Measurements from ENCODE around the gene TMEM129.

Gene TMEM129

GRCh38 chr4:1745165-1745564 lies 24.0 kb upstream of the TMEM129 start:
- no peak for DNase-seq (ENCODE audit: low read depth, low spot score)

DNA sequence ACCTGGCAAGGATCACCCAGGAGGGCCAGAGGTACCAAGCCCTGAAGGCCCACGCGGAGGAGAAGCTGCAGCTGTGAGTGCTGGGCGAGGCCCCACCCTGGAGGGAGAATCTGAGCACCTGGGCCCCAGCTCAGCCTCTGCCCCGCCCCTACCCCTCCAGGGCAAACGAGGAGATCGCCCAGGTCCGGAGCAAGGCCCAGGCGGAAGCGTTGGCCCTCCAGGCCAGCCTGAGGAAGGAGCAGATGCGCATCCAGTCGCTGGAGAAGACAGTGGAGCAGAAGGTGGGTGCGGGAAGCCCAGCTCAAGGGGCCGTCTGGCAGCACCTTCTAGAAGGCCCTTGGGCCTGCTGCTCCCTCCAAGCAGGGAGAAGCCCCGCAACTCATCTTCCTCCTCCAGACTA lies 23.4 kb upstream of the TMEM129 start:
- DNase-seq (ENCODE audit: low read depth, low spot score): no peak

- no peak for DNase-seq (ENCODE audit: low read depth, low spot score)
These were observed 22.9 kb upstream of the TMEM129 start for GRCh38 chr4:1743975-1744374.

- DNase-seq (ENCODE audit: low read depth, low spot score): no peak
These were observed 22.4 kb upstream of the TMEM129 start for GRCh38 chr4:1743551-1743950.

- DNase-seq (ENCODE audit: low read depth, low spot score): no peak
These were observed 20.1 kb upstream of the TMEM129 start for GRCh38 chr4:1741208-1741607.

GRCh38 chr4:1740021-1740545 lies 19.0 kb upstream of the TMEM129 start:
- DNase-seq (ENCODE audit: low read depth, low spot score): no peak

- DNase-seq (ENCODE audit: low read depth, low spot score): no peak
These were observed 18.2 kb upstream of the TMEM129 start for GRCh38 chr4:1739358-1739757.

DNA sequence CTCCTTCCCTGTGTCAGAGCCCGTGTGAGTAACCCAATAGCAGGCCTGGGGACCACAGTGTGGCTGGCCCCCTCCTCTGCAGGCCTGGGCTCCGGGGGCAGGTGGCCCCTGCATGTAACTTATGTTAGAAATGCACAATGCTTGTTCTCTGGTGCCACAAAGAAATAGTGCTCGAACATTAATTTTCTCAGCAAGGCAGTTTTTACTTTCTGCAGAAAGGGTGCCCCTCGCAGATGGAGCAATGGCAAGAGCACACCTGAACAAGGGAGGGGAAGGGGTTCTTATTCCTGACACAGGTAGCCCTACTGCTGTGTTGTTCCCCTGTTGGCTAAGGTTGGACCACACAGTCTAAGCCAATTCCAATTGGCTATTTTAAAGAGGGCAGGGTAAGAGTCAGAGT lies 17.3 kb upstream of the TMEM129 start:
- no peak for DNase-seq (ENCODE audit: low read depth, low spot score)

DNA sequence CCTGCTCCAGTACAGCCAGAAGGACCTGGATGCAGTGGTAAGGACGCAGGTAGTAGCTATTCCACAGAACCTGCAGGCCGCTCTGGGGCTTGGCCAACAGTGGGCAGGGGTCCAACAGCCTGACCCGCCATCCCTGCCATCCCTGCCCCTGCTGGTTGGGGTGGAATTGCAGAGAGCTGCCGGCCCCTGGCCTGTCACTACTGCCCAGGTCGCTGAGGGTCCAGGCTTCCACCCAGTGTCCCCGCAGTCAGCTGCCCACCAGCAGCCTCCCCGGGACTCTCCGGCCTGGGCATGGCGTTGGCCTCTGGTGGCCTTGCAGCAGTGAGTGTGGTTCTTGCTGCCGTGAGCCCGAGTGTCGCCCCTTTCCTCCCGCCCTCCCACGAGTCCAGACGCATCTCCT lies 16.5 kb upstream of the TMEM129 start:
- DNase-seq (ENCODE audit: low read depth, low spot score): no peak

GRCh38 chr4:1736812-1737211 lies 15.7 kb upstream of the TMEM129 start:
- DNase-seq (ENCODE audit: low read depth, low spot score): no peak

GRCh38 chr4:1735215-1735614 lies 14.1 kb upstream of the TMEM129 start:
- no peak for DNase-seq (ENCODE audit: low read depth, low spot score)

DNA sequence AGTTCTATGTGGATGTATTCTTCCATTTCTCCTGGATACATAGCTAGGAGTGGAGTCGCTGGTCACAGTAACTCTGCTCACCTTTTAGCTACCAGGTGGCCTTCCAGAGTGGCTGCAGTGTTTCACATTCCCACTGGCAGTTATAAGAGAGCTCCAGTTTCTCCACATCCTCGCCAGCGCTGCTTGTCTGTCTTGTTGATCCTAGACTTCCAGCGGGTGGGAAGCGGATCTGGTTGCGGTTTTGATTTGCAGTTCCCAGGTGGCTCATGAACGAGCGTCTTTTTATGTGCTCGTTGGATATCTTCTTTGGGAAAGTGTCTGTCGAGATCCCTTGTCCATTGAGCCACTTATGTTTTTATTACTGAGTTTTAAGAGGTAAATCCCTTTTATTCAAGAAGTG lies 11.8 kb upstream of the TMEM129 start:
- DNase-seq (ENCODE audit: low read depth, low spot score): no peak

GRCh38 chr4:1731180-1731579 lies 10.1 kb upstream of the TMEM129 start:
- DNase-seq (ENCODE audit: low read depth, low spot score): no peak

DNA sequence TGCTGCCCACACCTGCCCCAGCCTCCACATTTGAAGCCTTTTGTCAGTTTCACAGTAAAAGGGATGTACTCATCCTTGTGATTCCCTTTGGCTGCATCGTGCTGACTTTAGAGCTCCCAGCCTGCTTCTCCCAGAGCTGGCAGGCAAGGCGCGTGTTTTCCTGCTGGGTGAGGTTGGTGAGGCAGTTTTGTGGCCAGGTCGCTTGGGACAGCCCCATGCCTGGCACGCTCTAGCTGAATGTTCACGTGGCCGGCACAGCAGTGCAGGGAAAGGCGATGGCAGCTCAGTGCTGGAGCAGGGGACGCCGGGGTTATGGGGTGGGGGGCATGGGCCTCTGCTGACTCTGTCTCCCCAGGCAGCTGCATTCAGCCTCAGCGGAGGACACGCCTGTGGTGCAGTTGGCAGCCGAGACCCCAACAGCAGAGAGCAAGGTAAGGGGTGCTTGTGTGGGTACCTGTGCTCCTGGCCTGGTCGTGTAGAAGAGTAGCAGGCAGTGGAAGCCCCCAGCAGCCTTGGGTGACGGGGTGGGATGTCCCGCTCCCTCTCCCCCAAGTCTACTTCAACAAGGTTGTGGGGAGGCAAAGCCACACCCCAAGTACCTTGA lies 9.5 kb upstream of the TMEM129 start:
- DNase-seq (ENCODE audit: low read depth, low spot score): no peak

GRCh38 chr4:1728061-1728980 lies 7.2 kb upstream of the TMEM129 start:
- no peak for DNase-seq (ENCODE audit: low read depth, low spot score)

DNA sequence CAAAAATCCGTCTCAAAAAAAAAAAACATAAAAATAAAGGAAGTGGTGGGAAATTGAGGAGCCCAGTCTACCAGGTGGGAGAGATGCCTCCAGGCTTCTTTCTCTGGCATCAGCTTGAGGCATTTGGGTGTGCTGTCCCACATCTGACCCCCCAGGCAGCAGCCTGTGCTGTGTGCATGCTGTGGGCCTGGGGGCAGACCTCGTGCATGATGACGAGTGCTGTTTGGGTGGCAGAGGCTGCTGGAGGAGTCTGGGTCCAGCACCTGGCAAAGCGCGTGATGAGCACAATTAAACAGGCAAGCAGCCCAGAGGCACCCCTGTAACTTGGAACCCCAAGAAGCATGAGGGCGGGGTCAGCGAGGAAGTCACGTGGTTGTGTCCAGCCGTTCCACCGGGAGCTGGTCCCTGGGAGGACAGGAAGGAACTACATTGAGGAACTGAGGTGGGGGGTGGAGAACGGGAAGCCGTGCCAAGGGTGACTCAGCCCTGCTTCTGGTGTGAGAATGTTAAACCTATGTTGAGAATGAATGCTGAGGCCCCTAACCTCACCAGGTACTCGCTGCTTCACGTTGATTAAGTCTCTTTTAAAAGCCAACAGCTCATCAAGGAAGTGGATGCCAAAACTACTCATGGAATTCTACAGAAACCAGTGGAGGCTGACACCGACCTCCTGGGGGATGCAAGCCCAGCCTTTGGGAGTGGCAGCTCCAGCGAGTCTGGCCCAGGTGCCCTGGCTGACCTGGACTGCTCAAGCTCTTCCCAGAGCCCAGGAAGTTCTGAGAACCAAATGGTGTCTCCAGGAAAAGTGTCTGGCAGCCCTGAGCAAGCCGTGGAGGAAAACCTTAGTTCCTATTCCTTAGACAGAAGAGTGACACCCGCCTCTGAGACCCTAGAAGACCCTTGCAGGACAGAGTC lies 6.3 kb upstream of the TMEM129 start:
- DNase-seq (ENCODE audit: low read depth, low spot score): no peak

GRCh38 chr4:1726146-1726934 lies 5.2 kb upstream of the TMEM129 start:
- peak; percentile 79 for DNase-seq (ENCODE audit: low read depth, low spot score)

DNA sequence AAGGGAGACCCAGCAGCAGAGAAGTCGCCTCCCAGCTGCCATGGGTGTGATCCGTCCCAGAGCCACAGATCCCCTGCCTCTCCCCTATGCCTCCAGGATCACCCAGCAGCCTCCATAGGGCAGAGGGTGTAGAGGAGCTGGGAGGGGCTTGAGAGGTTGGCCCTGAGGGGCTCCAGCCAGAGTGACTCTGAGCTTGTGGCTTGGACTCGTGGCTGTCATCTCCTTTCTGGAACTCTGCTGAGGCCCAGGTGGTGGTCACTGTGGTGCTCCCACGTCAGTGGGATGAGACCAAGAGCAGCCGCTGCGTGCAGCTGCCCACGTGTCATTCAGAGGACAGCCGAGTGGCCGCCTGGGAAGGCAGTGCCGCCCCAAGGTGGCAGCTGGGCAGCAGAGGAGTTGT lies 4.4 kb upstream of the TMEM129 start:
- no peak for DNase-seq (ENCODE audit: low read depth, low spot score)

GRCh38 chr4:1723131-1723801 lies 2.1 kb upstream of the TMEM129 start:
- DNase-seq (ENCODE audit: low read depth, low spot score): peak; percentile 38

DNA sequence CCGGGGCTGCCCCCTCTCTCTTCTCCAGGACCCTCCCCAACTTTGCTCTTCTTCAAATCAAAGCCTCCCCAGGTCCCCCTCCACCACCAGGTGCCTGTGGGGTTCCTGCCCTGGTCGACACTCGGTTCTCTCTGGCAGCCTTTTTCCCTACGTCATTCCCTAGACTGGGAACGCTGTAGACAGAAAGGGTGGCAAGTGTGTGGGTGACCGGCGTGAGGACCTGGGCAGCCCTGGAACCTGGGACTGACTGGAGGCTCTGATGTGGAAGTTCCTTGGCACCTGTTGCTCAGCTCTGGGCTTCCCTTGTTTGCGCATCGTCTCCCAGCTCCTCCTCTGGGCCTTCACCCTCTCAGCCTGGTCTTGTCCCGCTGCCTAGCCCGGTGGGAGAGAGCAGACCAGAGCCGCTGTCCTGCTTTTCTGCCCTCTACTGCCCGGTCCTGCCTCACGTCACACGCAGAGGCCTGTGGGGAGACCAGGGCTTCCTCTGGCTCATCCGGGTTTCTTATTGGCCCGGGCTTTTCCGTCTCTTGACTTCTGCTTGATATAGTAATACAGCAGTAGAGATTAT lies 1.5 kb upstream of the TMEM129 start:
- DNase-seq (ENCODE audit: low read depth, low spot score): no peak

All from activated naive CD8-positive, alpha-beta T cell treated with anti-CD3 and anti-CD28 coated beads, Interleukin-2, amount 50 U/mL, for 16 hours (primary cell).